DMS53 treated with DMSO at 0.1 percent for 48 hours (cell line): ENCODE results near the gene NYNRIN.
"Not testable (repeated sequence)": the region's sequence is repeated elsewhere in the genome, so short reads cannot be mapped to it uniquely, and the experiment has no call there.

Source experiments
- DNase-seq: peaks from one replicate; lab custom pipeline; 2025; ENCODE audit not compliant: unreplicated experiment; lab: John Stamatoyannopoulos, UW

Gene NYNRIN

DNA sequence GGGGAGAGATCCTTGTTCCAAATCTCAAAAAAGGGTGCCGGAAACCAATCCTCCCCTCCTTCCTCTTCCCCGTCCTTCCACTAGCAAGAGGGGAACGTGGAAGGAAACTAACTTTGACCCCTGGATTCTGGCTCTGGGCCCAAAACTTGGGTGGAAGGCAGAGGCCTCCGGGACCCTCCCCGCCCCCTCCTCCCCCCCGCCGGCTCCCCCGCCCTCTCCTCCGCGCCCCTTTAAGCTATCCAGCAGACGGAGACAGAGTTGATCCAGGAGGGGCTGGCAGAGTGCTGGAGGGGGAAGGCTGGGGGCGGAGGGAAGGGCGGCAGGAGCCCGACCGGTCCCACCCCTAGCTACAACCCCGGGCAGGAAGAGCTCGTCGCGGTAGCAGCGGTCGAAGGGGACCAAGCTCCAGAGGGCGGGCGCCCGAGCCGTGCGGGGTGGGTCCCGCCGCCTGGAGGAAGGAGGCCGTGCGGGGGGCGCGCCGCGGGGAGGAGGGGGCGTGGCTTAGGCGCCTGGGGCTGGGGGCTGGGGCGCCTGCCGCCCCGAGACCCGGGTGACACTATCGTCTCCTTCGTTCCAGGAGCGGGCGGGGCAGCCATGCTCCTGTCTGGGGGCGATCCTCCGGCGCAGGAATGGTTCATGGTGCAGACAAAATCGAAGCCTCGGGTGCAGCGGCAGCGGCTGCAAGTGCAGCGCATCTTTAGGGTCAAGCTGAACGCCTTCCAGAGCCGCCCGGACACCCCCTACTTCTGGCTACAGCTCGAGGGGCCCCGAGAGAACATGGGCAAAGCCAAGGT is at the start of gene NYNRIN:
Gene NYNRIN, plus strand, starts transcription at position 351 of the 794 bp plus-strand sequence. Its CDS starts 244 bp downstream, at position 595.
- no peak for DNase-seq

DNA sequence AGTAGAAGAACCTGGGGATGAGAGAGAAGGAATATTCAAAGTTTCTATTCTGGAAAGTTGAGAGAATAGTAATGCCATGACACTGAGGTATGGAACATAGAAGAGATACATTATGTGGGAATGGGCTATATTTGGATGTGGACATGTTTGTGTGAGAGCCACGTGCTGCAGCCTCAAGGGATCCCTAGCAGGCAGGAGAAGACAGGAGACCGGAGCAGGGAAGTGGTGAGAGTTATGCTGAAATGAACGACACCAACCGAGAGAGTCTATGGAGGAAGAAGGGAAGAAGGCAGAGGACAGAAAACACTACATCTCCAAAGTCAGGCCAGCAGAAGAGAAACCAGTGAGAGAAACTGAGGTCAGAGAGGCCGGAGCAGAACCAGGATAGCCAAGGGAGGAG is 49.1 kb upstream of the NYNRIN start:
- DNase-seq: no peak

DNA sequence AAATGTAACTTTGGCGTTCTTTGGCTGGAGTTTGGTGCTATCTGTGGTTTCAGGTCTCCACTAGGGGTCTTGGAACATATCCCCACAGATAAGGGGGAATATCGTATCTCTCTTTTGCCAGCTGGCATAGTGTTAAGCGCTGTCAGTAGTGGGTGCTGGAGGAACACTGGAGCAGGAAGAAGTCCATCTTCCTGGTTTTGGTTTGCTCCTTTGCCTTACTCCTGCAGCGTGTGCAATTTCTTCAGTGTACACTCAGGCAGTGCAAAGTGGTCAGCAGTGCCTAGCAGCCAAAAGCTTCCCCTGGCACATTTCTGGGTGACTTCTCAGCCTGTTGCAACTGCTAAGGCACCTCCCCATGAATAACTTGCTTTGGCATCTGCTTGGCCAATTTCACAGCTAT is 47.3 kb upstream of the NYNRIN start:
- no peak for DNase-seq

DNA sequence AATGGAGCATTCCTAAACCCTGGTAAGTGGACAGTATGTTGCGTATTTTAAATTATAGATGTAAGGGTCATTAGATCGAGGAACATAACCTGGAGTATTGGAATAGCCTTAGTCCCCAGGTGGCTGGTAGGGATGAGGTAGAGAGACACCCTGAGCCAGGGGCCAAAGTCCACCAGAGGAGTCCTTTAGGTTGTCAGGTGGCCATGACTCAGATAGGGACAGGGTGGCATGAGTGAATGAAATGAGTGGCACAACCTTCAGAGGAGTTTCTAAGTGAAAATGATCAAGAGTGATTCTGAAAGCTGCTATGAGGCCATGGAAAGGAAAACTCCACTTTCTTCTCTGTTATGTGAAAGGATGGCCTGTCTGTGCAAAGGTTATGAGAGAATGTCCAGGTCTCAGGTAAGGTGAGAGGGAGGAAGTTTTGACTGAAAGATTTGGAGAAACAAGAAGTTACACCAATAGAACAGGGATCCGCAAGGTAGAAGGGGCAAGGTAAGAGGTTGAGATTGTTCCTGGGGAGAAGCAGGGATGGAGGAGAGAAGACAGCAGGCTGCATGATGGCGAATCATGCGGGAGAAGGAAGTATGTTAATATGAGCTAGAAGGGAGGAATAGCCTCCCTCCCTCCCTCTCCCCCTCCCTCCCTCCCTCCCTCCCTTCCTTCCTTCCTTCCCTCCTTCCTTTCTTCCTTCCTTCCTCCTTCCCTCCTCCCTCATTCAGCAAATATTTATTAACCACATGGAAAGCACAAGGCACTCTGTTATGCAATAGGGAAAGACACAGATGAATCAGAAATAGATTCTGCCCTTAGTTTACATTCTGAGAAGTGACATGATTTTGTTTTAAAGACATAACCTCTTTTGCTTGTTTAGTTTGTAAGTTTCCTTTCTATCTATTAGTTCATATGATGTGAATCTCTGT is 45.0 kb upstream of the NYNRIN start:
- DNase-seq: peak; percentile 82

DNA sequence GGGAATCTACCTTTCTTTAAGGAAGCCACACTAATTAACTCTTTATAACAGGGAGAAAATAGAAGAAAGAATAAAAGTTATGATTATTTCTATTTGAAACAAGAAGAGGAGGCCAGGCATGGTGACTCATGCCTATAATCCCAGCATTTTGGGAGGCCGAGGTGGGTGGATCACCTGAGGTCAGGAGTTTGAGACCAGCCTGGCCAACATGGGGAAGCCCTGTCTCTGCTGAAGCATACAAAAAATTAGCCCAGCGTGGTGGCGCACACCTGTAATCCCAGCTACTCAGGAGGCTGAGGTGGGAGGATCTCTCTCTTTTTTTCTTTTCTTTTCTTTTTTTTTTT is 44.3 kb upstream of the NYNRIN start:
- DNase-seq: not testable (repeated sequence)

DNA sequence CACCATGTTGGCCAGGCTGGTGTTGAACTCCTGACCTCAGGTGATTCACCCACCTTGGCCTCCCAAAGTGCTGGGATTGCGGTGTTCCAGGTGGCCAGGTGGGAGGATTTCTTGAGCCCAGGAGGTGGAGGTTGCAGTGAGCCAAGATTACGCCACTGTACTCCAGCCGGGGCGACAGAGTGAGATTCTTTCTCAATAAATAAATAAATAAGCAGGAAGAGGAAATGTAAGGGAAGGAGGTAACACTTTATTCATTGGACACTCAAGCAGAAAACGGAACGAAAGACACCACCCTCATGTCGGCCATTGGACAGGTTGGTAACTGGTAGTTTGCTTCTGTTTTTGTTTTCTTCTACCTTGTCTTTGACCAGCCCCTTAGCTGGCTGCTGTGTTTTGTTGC is 43.8 kb upstream of the NYNRIN start:
- DNase-seq: no peak

DNA sequence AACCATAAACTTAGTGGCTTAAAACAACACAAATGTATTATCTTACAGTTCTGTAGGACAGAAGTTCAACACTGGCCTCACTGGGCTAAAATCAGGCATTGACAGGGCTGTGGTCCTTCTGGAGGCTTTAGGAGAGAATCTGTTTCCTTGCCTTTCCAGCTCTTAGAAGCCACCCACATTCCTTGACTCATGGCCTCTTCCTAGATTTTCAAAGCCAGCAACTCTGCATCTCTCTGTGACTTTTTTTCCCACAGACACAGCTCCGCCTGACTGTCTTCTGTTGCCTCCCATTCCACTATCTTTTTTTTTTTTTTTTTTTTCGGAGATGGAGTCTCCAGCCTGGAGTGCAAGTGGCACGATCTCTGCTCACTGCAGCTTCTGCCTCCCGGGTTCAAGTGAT is 42.6 kb upstream of the NYNRIN start:
- DNase-seq: no peak

DNA sequence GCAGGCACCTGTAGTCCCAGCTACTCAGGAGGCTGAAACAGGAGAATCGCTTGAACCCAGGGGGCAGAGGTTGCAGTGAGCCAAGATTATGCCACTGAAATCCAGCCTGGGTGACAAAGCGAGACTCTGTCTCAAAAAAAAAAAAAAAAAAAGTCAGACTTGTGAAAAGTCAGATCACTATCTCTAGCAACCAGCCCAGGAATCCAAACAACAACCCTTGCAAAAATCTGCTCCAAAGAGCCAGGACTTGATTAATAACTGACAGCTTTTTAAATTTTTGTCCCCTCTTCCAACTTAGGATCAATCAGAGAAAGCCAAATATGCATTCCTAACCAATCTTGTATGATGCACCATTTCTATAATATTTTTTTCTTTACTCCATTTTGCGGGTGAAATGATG is 38.5 kb upstream of the NYNRIN start:
- no peak for DNase-seq

DNA sequence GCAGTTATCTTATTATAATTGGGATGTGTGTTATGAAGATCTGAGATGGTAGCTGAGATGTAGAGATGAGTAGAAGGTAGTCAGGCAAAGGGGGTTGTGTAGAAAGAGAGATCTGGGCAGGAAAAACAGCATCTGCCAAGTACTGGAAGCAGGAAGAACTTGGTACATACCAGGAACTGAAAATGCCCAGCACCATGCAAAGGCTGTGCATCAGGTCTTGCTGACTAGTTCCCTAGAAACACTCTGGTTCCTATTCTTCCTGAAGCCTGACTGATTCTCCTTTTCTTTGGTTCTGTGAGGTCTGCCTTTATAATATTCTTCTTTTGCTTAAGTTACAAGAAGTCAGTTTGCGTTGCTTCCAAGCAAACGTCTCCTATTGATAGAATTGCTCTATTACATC is 37.5 kb upstream of the NYNRIN start:
- DNase-seq: no peak

DNA sequence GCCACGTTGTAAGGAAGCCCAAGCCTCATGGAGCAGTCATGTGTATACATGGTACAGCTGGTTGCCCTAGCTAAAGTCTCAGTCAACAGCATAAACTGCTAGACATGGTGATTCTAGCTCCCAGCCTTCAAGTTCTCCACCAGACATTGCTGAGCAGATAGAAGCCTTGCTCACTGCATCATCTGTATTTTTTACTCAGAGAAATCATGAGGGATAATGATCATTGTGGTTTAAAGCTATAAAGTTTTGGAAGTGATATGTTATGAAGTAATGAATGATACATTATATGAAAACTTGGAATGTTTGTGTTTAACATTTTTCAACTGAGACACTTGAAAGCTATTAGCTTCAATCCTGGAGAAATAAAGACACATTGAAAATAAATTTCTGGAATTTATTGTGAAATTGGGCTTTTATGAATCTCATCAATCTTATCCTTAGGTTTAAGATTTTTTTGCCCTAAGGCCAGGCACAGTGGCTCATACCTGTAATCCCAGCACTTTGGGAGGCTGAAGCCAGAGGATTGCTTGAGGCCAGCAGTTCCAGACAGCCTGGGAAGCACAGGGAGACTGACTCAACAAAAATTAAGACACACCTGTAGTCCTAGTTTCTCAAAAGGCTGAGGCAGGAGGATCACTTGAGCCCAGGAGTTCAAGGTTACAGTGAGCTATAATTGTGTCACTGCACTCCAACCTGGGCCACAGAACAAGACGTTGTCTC is 36.4 kb upstream of the NYNRIN start:
- no peak for DNase-seq

DNA sequence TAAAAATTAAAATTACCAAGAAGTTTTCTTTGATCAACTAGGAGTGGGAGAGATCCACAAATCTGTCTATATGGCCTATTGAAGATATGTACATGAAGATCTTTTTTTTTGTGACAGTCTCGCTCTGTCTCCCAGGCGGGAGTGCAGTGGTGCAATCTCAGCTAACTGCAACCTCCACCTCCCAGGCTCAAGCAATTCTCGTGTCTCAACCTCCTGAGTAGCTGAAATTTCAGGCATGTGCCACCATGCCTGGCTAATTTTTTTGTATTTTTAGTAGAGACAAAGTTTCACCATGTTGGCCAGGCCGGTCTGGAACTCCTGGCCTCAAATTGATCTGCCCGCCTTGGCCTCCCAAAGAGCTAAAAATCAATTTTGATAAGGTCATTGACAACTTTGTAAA is 35.4 kb upstream of the NYNRIN start:
- no peak for DNase-seq

DNA sequence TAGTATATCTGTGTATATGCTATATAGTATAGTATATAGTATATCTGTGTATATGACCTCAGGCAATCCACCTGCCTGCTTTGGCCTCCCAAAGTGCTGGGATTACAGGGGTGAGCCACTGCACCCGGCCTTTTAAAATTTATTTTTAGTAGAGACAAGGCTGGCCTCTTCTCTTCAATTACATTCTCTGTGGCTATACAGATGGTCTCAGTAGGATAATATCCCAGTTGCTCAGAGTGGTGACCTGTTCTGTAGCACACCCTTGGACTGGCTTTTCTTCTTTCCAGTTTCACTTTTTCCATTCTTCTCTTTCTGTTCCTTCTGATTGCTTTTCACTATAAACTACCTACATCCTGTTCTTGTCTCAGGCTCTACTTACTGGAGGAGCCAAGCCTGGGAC is 34.0 kb upstream of the NYNRIN start:
- DNase-seq: no peak

DNA sequence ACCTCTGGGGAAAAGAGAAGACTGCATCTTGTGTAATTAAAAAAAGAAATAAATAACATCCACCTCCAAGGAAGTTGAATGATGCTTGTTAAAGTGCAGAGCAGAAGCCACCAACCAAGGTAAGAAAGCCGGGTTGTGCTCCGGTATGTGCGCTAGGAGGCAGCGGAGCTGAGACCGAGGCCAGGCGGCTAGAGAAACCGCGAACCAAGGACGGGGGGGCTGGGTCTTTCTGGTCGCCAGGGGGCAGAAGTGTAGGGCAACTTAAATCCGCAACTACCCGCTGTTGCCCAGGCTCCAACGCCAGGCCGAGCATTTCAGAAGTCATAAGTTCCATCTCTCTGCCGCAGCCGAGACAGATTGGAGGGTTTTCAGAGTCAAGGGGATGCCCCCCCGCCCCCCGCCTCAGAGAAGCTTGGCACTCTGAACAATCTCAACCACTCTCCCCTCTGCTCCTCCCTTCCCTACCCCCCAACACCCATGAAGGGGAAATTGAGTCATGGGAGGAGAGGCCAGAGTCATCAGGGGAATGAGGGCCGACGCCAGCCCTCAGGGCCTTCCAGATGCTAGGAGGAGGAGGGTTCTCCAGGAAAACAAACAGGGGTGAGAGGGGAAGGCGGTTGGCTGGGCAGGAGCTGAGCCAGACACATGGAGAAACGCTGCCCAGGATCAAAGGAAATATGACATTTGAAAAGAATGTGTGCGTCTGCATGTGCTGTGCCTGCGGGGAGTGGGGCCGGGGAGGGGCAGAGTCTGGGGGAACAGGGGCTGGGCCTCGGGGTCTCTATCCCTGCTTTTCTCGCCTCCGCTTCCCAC is 33.0 kb upstream of the NYNRIN start:
- DNase-seq: peak; percentile 73

DNA sequence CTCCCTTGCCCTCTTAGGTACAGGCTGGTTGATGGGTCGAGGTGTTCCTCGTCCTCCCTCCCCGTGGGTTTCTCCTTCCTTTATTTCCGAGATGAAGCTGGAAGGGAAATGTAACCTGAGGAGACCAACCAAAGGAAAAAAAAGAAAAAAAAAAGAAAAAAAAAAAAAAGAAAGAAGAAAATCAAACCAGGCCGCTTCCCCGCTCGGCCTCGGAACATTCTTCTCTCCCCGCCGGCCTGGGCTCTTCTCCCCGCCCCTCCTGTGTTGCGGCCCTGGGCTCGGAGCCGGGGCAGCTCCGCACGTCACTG is 32.4 kb upstream of the NYNRIN start:
- no peak for DNase-seq

DNA sequence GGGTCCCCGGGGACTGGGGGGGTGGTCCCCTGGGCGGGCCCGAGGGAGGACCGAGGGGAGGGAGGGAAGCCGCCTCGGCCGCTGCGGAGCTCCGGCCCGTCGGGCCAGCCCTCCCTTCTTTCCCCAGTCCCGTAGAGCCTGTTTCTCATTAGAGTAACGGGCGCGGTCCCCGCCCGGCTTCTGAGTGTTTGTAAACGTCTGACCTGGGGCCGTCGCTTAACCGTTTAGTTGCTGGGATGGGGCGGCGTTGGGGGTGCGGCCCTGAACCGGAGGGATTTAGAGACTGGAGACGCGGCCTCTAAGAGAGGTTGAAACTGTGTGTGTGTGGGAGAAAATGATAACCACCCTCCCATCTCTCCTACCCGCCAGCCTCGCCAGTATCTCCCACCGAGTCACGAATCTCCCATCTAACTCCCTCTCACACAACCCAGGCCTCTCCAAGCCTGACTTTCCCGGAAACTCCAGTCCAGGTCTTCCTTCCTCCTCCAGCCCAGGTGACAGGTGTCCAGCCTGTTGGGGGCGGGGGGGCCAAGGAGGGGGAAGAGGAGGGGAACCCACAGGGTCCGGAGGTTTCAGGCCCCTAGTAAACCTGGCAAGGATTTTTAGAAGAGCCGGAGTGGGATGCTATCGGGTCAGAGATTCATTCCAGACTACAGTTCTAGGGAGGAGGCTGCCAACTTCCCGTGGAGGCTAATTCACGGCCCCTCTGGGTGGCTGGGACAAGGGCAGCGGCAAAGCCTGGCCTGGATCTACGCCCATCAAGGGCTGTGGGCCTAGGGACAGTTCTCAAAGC is 31.9 kb upstream of the NYNRIN start:
- peak; percentile 97 for DNase-seq

DNA sequence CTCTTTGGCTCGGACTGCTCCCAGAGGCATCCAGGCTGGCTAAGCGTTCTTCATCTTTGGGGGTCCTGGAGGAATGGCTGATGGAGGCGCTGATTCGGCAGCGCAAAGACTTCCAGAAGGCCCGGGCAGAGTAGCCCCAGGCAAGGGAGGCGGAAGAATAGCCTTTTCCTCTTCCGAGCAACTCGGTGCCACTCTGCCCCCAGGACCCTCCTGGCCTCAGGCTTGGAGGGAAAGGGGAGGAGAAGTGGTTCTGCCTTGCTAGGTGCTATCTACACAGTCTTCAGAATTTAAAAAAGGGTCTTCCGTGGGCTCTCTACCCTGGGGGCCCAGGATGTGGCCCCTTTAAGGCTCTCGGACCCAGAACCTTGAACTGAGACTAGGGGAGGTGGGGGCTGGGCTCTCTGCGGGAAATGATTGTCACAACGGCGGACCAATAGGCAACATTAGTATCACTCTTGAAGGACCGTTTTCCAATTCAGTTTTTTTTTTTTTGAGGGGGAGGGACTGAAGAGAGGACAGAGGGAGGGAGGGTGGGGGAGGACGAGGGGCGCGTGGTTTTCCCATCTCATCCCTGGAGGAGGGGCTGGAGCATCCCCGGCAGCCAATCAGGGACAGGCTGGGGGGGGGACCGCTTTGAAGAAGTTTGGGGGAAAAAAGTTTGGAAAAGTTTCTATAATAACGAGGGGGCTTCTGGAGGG is 31.1 kb upstream of the NYNRIN start, which contains the start of gene NFATC4:
Gene NFATC4, plus strand, starts transcription at position 671 of the 698 bp plus-strand sequence. CDS start 157 bp downstream, outside the sequence.
- peak; percentile 78 for DNase-seq

DNA sequence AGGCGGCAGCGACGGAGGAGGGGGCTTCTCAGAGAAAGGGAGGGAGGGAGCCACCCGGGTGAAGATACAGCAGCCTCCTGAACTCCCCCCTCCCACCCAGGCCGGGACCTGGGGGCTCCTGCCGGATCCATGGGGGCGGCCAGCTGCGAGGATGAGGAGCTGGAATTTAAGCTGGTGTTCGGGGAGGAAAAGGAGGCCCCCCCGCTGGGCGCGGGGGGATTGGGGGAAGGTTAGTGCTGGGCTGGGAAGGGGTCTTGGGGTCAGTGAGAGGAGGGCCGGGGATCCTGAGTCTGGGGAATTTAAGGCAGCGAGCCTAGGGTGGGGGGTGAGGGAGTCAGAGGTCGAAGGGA is 30.6 kb upstream of the NYNRIN start:
- no peak for DNase-seq

DNA sequence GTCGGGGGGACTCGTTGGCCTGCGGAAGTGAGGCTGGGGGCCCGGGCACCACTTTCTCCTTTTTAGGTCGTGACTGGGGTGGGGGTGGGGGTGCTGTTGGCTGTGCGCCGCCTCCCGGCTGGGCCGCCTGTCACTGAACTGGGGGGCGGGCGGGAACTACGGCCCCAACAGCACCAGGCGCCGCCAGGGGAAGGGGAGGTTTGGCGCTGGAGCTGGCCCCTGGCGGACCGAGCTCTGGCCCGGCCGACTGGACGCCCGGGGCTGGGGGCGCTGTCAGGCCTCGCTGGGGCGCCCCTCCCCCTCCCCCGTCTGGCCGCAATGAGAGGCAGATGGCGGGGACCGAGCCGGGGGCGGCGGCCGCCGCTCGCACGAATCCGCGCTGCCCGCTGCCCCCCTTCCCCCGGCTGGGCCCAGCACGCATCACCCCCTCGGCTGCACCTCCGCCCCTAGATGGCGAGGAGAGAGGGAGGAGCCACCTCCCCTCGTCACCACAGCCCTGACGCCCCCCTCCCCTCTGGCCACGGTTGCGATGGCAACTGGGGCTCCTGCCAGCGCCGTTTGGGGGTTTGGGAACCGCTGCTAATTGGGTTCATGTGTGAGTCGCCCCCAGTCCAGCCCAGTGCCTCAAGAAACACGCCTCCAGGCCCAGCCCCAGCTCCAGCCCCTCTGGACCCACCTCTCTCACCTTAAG is 30.1 kb upstream of the NYNRIN start:
- no peak for DNase-seq

DNA sequence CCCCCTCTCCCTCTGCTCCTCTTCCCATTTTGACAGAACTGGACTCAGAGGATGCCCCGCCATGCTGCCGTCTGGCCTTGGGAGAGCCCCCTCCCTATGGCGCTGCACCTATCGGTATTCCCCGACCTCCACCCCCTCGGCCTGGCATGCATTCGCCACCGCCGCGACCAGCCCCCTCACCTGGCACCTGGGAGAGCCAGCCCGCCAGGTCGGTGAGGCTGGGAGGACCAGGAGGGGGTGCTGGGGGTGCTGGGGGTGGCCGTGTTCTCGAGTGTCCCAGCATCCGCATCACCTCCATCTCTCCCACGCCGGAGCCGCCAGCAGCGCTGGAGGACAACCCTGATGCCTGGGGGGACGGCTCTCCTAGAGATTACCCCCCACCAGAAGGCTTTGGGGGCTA is 29.3 kb upstream of the NYNRIN start:
- DNase-seq: no peak
